Measurements from ENCODE around the gene GALR1.
"Not testable (repeated sequence)": the region's sequence is repeated elsewhere in the genome, so short reads cannot be mapped to it uniquely, and the experiment has no call there.

The GALR1 gene

DNA sequence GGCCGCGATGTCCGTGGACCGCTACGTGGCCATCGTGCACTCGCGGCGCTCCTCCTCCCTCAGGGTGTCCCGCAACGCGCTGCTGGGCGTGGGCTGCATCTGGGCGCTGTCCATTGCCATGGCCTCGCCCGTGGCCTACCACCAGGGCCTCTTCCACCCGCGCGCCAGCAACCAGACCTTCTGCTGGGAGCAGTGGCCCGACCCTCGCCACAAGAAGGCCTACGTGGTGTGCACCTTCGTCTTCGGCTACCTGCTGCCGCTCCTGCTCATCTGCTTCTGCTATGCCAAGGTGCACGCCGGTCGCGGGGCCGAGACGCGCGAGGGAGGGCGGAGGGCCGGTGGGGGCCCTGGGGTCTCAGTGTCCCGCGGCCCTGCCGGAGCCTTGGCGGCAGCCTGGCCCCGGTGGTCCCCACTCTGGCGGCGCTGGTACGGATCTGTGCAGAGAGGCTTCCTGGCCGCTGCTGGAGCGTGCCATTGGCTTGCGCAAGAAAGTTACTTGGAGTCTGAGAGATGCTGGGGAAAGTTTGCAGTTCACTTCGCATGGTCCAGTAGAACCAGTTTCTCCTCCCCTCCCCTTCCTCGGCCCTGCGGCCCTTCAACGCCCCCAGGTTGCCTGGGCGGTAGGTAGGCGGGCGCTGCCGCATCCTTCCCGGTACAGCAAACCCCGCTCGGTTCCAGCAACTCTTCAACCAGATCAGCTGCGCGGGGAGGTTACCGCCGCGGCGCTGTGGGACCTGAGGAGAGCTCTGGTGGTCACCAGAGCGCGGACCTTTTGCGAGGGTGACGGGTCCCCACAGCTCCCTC lies 1.5 kb downstream of the GALR1 start:
- no peak for FAIRE-seq

DNA sequence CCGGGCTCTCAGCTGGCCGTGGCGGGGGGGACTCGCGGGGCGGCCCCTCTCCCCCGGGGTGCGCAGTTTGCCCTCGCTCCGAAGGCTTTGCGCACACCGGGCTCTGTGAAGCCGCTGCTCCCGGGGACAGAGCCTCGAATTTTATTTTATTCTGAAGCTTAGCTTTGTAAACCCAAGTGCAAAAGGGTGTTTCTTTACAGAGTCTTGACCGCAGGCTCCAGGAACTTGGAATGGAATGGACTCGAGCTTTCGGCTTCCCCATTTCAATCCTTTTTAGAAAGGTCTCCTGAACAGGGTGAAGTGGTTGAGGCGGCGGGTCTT lies 2.0 kb downstream of the GALR1 start:
- FAIRE-seq: no peak

DNA sequence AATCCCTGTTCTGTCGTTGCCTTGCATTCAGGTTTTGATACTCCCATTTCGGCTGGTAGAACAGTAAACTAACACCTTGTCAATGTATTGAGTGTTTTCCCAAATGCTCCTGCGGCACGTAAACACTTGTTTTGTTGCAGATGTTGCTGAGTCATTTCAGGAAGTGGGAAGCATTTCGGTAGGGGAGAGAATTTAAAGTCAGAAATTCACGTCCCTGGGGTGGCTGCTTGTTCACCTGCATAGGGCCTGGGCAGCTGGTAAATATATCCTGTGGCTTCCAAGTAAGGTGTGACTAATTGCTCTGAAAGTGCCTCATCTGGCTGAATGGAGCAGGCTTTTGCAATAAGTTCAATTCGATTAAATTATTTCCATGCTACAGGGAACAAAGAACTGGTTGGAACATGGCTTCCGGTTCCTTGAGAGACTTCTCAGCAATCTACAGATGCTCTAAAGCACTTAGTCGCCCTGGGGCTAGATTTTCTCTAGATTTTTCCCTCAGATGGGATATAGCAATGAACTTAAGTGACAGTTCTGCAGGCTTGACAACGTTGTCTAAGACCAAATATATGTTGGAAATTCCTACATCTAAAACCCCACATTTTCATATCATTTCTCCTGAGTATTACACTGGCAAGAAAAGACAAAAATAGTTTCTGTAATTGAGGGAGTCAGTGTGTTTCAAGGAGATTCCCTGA lies 5.2 kb downstream of the GALR1 start:
- no peak for FAIRE-seq

DNA sequence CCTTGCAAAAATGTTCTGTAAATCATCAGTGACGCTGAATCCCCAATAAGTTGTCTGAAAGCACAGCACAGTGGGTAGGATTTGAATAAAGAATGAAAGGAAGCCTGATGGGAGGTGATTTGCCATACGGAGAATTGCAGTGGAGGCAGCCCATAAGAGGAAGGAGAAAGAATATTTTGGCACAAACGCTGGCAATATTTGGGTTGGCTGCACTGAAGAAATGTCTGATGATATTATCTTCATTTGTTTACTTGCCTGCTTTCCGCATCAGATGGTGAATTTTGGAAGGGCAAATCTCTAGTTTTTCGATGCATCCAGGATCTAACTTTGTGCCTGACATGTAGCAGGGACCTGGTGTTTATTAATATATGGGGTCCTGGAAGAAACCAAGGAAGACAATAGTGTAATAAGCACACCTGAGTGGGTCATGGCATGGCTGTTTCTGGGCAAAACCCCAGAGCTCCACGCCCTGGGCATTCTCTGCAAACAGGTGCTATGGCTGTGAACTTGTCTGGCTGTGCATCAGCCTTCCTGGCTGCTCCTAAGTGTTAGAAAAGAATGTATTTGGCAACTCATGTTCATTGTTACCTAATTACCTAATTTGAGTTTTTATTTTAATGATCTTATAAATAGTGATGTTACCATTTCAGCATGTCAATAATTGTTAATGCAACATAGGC lies 5.9 kb downstream of the GALR1 start:
- FAIRE-seq: no peak

DNA sequence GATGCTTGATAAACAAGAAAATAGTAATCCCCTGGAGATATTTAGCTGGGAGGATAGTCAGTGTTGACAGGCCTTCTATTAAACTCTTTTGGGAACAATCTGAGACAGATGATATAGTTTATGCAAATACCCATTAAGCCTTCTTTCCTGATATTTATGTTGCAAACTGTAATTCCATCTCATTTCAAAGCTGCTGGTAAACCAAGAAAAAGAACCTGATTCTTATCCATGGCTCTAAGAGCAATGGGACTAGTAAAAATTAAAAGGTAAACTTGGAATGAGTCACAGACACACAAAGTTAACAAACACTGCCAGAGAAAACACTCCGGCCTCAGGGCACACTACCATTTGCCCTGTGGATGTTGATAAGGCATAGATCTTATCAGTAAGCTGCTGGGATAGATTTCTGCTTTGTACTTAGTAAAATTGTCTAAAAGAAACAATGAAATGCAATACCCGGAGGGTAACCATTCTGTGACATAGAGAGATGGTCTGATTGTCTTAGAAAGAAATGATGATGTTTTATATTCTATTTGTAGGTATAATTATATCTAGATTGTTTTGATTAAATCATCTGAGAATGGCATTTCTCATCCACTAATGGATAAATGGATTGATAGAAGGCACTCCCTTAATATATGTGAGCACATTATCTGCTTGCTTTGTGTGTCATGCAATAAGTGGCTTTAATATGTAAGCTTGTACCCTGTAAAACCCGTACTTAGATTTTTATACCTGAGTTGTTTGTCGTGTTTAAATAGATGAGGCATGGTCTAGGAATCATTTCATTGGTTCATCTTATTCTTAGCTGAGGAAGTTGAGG lies 13.2 kb downstream of the GALR1 start:
- FAIRE-seq: no peak

DNA sequence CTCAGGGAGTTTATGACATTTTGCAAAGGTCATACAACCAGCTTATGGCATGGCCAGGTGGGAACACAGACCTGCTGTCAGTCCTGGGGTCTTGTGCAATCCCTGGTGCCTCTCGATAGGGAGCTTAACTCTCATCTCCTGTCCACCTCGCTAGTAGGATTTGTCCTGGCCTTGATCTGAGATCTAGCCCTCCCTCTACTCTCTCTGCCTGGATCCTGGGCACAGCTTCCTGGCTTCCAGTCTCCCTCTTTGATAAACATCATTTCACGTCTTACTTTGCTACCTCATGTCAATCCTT lies 13.8 kb downstream of the GALR1 start:
- no peak for FAIRE-seq

DNA sequence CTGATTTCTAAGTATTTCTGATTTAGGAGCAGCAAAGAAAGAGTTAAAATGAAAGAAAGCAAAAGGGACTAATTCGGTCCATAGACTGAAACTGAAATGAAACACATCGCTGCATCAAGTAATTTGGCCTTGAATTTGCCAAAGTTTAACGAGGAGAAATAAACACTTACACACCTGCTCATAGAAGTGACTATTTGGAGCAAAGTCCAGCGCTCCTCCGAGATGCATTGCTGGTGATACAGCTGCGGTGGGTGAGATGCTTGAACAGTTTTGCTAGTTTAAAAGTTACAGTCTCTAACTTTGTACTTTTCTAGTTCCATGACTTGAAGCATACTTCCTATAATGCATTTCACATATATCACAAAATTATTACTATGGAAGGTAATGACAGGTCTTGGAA lies 18.3 kb downstream of the GALR1 start:
- FAIRE-seq: no peak

DNA sequence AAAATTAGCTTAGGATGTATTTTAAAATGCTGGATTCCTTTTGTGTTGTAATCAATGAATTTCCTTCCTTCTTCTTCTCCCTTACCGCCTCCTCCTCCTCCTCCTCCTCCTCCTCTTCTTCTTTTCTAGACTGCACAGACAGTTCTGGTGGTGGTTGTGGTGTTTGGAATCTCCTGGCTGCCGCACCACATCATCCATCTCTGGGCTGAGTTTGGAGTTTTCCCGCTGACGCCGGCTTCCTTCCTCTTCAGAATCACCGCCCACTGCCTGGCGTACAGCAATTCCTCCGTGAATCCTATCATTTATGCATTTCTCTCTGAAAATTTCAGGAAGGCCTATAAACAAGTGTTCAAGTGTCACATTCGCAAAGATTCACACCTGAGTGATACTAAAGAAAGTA lies 18.8 kb downstream of the GALR1 start:
- FAIRE-seq: no peak

DNA sequence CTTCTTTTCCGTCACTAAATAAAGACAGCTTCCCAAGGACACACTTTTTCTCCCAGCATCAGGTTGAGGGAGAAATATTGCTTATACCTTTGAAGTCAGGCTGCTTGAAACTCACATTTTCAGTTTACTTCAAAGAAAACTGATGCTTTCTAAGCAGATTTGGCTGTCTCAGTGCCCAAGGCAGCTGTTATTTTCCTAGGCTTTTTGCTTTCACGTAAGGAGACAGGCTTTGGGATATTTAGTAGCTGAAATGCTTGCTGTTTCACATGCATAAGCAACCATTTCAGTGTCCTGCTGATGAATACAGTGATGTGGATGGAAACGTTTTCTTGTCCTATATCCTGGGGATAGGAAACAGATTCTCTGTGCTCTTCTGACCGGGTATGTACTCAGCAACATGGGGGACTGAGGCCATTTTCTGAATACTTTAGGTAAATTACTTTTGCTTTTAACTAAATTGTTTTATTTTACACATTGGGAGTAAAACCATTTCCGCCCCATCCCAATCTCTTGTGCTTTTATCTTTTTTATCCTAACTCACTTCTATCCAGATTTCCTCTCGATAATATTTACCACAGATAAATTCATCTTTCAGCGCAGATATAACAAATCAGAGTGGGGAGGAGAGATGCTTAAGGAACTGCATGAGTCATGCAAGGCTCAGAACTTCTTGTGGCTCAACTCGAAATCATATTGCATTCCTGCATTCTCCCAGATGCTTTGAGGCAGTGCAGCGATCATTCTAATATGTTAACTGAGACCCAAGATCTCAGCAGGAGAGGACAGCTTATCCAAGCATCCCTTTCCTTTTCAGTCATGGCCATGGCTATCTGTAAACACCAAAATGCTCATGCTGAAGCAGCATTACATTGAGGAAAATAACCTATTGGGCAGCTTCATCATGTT lies 22.2 kb downstream of the GALR1 start:
- FAIRE-seq: no peak

DNA sequence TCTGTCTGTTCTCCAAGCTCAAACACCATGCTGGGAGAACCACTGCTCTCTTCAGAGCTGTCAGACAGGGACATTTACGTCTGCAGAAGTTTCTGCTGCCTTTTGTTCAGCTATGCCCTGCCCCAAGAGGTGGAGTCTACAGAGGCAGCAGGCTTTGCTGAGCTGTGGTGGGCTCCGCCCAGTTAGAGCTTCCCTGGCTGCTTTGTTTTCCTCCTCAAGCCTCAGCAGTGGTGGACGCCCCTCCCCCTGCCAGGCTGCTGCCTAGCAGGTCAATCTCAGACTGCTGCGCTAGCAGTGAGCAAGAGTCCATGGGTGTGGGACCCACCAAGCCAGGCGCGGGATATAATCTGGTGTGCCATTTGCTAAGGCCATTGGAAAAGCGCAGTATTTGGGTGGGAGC lies 41.2 kb downstream of the GALR1 start:
- not testable (repeated sequence) for FAIRE-seq

DNA sequence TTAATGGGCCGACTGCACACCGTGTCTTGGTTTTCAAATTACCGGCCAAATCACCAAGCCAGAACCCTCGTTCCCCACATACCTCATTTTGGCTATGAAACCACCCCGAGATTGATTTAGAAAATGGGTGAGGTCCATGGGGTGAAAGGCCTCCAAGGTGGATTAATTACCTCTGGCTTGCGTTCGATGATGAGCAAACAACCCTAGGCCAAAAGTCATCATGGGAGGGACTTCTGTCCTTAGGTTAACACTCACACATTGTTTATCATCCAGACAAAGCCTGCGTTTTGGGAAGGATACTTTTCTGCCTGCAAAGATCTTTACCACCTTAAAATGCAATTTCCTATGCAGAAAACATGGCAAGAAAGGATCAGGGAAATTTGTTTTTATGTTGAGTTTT lies 48.5 kb downstream of the GALR1 start:
- no peak for FAIRE-seq

DNA sequence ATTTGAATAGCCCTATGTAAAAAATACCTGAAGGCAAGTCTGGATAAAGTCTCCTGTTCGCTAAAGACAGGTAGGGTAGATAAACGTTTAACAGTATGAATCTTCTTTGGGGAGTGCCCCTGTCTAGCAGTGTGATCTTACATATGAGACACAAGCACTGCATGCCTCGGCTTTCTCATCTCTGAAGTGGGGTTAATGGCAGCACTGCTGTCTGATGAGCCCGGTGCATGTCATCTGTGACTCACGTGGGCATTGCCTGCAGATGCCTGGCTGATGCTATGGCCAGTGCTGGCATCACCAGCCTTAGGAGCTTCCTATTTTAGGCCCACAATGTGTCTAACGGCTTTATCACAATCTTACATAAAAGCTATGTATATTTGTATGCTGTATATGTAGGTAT lies 50.1 kb downstream of the GALR1 start:
- no peak for FAIRE-seq

DNA sequence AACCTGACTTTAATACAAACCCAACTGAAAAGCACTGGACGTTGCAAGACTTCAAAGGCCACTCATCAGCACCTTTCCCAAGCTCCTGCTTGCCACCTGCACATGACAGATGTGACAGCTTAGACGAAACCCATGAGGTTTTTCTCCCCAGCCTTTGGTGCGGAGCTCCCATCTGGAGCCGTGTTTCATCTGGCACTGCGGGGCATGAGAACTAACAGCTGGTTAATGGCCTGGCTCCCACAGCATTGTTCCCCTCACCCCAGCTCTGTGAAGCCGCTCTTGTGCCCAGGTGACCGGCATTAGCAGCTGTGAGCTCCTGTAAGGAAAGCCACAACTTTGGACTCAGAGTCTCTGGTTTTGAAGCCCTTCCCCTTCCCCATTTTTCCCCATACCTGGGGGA lies 50.9 kb downstream of the GALR1 start:
- FAIRE-seq: no peak

DNA sequence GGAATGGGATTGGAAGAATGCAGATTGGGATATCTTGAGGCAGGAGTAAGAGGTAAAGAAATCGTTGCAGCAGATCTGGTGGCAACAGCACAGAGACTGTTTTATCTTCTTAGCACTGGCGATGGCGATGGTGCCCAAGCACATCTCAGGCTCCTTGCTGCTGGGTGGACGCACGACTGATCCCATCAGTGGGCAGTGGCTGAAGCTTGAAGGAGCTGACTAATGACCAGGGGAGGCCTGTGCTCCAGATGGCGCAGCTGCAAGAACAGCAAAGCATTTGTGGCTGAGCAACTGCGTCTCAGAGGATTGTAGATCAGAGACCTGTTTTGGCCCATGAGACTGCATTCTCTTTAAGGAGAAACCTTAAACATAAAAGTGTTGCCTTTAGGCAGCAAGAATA lies 54.6 kb downstream of the GALR1 start:
- FAIRE-seq: no peak

DNA sequence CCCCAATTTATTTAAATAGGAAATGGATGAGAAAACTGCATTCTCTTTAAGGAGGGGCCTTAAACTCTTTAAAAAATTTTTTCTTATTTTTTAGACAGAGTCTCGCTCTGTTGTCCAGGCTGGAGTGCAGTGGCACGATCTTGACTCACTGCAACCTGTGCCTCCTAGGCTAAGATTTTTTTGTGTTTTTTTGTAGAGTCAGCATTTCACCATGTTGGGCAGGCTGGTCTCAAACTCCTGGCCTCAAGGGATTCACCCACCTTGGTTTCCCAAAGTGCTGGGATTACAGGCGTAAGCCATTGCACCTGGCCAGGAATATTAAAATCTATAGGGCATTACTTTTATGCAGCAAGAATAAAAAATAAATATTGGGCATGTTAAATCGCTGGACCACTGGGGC lies 56.0 kb downstream of the GALR1 start:
- FAIRE-seq: no peak

DNA sequence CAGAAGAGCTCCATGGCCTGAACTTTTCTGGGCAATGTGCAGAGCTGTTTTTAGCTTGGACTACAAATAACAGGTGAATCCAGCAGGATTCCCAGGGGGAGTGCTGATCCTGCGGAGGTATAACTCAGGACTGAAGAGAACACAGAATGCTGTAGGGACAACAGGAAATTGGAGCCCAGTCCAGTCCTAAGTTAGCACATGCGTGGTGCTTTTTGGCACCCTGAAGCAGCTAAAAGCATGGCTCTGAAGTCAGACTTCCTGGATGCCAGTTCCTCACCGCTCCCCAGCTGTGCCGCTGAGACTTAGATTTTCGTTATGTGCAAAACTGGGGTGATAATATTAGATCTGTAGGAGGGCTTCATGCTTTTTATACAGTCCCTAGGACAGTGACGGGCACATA lies 58.6 kb downstream of the GALR1 start:
- no peak for FAIRE-seq

DNA sequence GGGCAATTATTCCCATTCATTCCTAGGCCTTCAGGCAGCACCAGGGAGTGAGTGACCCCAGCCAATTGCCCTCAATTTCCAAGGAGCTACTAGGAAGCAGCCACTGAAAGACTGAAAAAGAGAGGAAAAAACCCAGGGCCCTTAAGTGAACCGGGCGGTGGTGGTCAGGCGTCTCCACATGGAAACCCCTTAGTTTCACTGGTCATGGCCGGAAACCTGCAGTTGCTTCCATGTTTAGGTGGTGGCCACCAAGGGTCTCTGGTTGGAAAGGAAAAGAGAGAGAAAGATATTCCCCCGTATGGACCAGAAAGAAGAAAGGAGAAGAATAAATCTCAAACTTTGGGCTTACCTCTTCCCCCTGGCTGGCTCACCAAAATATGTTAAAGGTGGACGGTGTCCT lies 64.9 kb downstream of the GALR1 start:
- FAIRE-seq: no peak

DNA sequence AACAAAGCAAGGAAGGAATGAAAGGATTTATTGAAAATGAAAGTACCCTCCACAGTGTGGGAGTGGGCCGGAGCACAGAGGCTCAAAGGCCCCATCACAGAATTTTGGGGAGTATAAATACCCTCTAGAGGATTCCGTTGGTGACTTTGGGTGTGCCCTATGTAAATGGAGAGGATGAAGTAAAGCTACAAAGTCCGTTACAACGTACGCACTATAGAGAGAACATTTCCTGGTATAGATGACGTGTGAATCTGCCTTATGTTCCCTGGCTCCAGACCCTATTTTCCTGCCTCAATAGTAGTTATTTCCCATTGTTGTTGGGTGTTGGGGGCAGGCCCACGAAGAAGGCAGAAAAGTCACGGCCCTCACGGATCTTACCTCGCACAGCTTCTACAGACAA lies 65.3 kb downstream of the GALR1 start:
- FAIRE-seq: no peak

DNA sequence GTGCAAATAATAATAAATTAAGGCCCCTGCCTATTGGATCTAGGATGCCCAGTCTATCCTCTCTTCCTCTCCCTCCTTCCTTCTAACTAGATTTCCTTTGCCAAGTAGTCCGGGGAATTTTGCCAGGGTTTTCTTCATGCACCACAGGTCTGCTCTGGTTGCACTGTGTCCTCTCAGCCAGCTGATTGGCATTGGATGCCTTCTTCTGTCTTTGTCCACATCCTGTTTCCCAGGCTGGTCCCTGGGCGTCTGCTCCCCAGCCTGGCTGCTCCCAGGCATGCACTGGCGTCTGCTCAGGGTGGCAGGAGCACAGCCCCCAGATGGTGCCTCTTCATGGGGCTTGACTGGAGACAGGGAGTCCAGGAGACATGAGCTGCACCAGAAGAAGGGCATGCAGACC lies 66.4 kb downstream of the GALR1 start:
- FAIRE-seq: no peak

DNA sequence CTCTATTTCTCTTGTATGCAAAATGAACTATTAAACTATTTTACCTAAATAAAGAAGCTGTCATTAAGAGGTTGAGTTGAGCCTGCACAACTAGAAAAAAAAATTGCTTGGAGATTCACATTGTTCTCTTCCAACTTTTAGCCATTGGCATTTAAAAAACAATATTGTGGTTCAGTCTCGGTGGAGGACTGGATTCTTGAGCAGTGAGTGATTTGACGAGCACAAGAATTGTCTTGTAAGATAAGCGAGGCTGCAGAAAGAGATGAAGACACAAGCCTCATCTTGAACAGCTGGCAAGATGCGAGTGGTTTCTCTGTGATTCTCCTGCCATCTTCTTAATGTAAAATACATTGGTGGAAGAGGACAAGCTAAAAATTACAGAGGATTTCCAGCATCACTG lies 67.0 kb downstream of the GALR1 start:
- FAIRE-seq: no peak

DNA sequence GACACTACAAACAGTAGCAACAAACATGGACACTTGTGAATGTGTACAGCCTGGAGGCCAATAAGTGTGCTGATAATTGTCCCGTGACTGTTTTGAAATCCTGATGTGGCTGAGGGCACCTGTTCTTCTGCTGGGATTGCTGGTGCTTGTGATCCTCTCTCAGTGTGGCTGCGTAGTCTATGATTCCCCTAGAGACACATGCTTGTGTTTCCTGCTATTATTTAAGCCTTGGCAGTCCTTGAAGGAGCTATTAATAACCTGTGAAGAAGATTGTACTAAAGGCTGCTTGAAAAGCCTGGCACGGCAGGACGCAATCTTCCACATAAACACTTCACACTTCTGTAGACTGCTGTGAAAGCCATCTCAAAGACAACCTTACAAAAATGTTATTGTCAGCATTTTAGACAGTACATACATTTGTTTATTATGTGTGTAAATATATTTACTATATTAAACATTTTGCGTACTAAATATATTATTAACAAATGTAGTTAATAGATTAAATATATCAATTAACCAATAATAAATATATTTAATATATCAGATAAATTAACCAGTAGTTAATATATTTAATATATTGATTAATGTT lies 71.4 kb downstream of the GALR1 start:
- FAIRE-seq: peak; percentile 98

Data from colon (tissue), 2 donors.